Measurements from ENCODE around the gene ADAM20.
"Not testable (repeated sequence)": the region's sequence is repeated elsewhere in the genome, so short reads cannot be mapped to it uniquely, and the experiment has no call there.

ADAM20 gene

GRCh38 chr14:70534904-70535303, at the start of gene ADAM20:
Gene ADAM20 (minus strand): TSS chr14:70535004. CDS start chr14:70524757, 10,247 bp downstream.
- DNase-seq: no peak

GRCh38 chr14:70576891-70577290, 42.1 kb upstream of the ADAM20 start:
- no peak for DNase-seq

- DNase-seq: no peak
These were observed 38.2 kb upstream of the ADAM20 start for GRCh38 chr14:70573050-70573449.

GRCh38 chr14:70571139-70571538, 36.3 kb upstream of the ADAM20 start:
- DNase-seq: no peak

GRCh38 chr14:70567791-70568190, 33.0 kb upstream of the ADAM20 start:
- DNase-seq: no peak

GRCh38 chr14:70563869-70564268, 29.1 kb upstream of the ADAM20 start:
- no peak for DNase-seq

- DNase-seq: no peak
These were observed 28.6 kb upstream of the ADAM20 start for GRCh38 chr14:70563417-70563816.

GRCh38 chr14:70558356-70558755, 23.6 kb upstream of the ADAM20 start:
- no peak for DNase-seq

- no peak for DNase-seq
These were observed 21.1 kb upstream of the ADAM20 start for GRCh38 chr14:70555890-70556289.

- DNase-seq: no peak
These were observed 3.3 kb upstream of the ADAM20 start for GRCh38 chr14:70538087-70538486.

- DNase-seq: no peak
These were observed 2.0 kb upstream of the ADAM20 start for GRCh38 chr14:70536830-70537229.

- no peak for DNase-seq
These were observed 4.4 kb downstream of the ADAM20 start for GRCh38 chr14:70530417-70530816.

- DNase-seq: no peak
These were observed 7.2 kb downstream of the ADAM20 start for GRCh38 chr14:70527501-70528105.

GRCh38 chr14:70525691-70526090, 9.1 kb downstream of the ADAM20 start:
- no peak for DNase-seq

GRCh38 chr14:70515811-70516210, 19.0 kb downstream of the ADAM20 start:
- DNase-seq: no peak

GRCh38 chr14:70514168-70515069, 20.4 kb downstream of the ADAM20 start:
- no peak for DNase-seq

GRCh38 chr14:70498191-70498590, 36.6 kb downstream of the ADAM20 start:
- no peak for DNase-seq

- no peak for DNase-seq
These were observed 45.1 kb downstream of the ADAM20 start for GRCh38 chr14:70489579-70490200.

- not testable (repeated sequence) for DNase-seq
These were observed 57.3 kb downstream of the ADAM20 start for GRCh38 chr14:70477356-70478105.

GRCh38 chr14:70475459-70475858, 59.3 kb downstream of the ADAM20 start:
- not testable (repeated sequence) for DNase-seq

GRCh38 chr14:70473825-70474224, 61.0 kb downstream of the ADAM20 start:
- no peak for DNase-seq
